HTERT RPE-1 (cell line): Measurements from ENCODE around the gene ESCO1.

Experiments
- in situ Hi-C: fragments of 300-500 bp; cut with MboI; formaldehyde crosslinking; loops from 4 replicates; pipeline ENCODE4 v1.14.3; 2020; ENCODE audit warnings: low sequenced_read_pairs

ESCO1 gene

DNA sequence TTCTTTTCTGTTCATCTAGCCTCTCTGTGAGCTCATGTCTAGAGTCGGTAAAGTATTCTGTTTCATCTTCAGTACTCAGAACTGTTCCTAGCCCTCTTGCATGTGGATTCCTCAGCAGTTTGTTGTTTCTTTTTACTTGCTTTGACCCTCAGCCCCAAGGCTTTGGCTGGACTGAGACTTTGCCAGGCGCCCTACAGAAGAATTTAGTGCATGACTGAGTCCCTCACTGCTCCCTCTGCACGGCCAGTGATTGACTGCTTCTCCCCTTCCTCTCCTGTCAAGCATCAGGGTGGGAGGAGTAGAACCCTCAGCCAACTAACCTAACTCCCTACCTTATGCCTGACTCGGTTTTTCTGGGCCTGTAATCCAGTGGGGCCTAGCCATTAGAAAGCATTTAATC, 109.8 kb downstream of the ESCO1 start:
- in situ Hi-C loops = no loop called here

DNA sequence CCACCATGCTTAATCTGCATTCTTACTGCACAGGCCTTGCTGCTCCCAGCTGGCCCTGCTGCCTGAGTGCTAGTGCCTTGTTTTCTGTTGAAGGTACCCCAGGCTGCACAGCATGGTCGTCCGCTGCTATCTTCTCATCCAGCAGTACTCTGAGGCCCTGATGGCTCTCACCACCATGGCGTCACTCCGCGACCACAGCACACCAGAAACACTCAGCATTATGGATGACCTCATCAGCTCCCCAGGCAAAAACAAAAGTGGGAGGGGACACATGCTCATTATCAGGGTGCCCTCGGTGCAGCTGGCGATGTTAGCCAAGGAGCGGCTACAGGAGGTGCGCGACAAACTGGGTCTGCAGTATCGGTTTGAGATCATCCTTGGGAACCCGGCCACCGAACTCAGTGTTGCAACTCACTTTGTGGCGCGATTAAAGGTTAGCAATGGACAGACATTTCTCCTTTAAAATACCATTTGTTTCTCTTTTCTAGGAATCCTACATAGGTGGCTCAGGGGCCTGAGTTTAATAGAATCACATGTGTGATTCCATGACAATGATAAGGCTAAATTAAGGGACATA, 110.5 kb downstream of the ESCO1 start:
- in situ Hi-C loops = no loop called here

DNA sequence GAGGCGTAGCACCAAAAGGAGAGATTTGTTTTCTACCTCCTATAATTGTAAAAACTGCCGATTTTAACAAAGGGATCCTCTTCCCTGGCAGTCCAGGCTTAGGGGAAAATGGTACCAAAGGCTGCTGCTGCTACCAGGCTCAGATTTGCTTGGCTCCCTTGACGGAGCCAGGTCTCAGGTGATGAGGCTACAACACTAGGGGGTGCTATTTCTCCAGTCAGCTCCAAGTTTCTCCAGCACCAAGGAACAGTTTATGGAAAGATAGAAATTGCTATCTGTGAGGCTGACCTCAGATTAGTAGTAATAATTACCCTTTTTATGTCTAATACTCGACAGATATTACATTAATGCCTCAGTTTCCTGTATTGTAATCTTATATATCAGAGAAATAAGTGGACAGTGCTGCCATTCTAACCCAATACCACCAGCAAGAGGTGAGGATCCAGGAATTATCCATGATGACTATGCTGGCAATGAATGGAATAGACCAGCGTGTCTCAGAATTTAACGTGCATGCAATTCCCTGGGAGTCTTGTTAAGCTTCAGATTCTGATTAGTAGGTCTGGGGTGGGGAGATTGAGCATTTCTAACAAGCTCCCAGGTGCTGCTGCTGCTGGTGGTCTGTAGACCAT, 111.3 kb downstream of the ESCO1 start:
- in situ Hi-C loops = no loop called here

DNA sequence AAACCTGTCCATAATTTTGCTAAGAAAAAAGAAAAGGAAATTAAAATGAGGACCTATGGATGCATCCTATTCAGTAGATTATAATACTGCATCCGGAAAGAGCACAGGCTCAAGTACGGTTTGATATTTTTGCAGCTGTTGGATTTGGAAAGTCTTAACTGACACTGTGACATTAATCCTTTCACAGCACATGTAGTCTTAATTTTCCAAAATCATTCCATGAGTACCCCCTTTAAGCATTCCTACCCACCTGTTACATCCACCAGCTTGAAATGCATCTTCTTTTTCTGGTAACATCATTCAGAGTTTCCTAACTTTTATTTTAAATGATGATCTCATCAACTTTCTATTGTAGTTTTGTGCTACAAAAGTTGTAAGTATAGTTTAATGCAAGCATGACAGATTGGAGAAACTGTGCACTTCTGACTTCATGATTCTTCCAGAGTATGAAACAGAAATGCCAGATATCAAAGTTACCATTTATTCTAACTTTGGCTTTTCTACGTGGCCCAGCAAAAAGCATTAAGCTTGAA, 113.5 kb downstream of the ESCO1 start:
- in situ Hi-C loops = no loop called here

GRCh38 chr18:21484851-21485636, 115.5 kb downstream of the ESCO1 start:
- in situ Hi-C loops = no loop called here

DNA sequence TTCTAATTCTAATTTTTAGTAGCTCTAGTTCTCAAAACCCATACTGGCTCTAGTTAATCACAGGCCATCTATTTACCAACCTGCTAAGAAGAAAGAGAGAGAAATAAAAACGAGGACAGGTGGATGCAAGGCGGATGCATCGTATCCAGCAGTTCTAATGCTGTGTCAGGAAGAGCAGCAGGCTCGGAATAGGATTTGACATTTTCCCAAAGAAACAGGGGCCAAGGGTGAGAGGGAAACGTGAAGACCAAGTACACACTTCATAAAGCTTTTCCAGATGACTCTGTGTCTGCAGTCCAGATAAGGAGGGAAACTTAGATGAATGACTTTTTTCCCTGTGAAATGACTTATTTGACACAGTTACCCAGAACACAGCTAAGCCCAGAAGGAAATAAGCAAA, 117.5 kb downstream of the ESCO1 start:
- in situ Hi-C loops = no loop called here

- in situ Hi-C loops = no loop called here
Observed at GRCh38 chr18:21481739-21482138, 118.8 kb downstream of the ESCO1 start.

- in situ Hi-C loops = no loop called here
Observed at GRCh38 chr18:21479721-21480120, 120.8 kb downstream of the ESCO1 start.
